CD8-positive, alpha-beta memory T cell (primary cell): Measurements from ENCODE around the gene CYP24A1. TPM values are rescaled to one million over a fixed set of nuclear protein-coding genes. Genes with fewer than 3 reads are reported as not detected.
"Not testable (repeated sequence)": the region's sequence is repeated elsewhere in the genome, so short reads cannot be mapped to it uniquely, and the experiment has no call there.

ENCODE experiments used
- CTCF ChIA-PET: fragments of 350-600 bp; sonication (Branson Sonifier 250); formaldehyde crosslinking; loops from one replicate; lab custom pipeline; 2021; ENCODE audit warnings: antibody characterized with exemption; lab: Charles Lee
- POLR2A ChIA-PET: fragments of 350-600 bp; sonication (Branson Sonifier 250); formaldehyde crosslinking; loops from one replicate; lab custom pipeline; 2021; ENCODE audit warnings: antibody characterized with exemption; lab: Charles Lee
- DNase-seq, 5 donors: peaks; one replicate each; pipeline versions ENCODE4 v3.0.0 to v3.0.0-alpha.2; 2020 to 2022; ENCODE audit warnings: mixed read lengths in 1 of 5
- H3K27ac ChIP-seq: one replicate; pipeline ENCODE4 v1.7.0; 2013; ENCODE audit warnings: low read depth, mild to moderate bottlenecking, low read length, moderate library complexity
- H3K27me3 ChIP-seq: 2 replicates; pipeline ENCODE4 v1.7.0; 2013; ENCODE audit warnings: low read length, mild to moderate bottlenecking; ENCODE audit not compliant: insufficient read depth, poor library complexity, severe bottlenecking
- H3K36me3 ChIP-seq: 2 replicates; pipeline ENCODE4 v1.7.0; 2013; ENCODE audit warnings: mild to moderate bottlenecking, low read length, moderate library complexity; ENCODE audit not compliant: insufficient read depth
- H3K4me1 ChIP-seq: 2 replicates; pipeline ENCODE4 v1.7.0; 2013; ENCODE audit warnings: mild to moderate bottlenecking, low read length, moderate library complexity; ENCODE audit not compliant: insufficient read depth
- H3K4me3 ChIP-seq: 2 replicates; pipeline ENCODE4 v1.7.0; 2013; ENCODE audit warnings: mild to moderate bottlenecking, low read length
- H3K9me3 ChIP-seq: 2 replicates; pipeline ENCODE4 v1.7.0; 2013; ENCODE audit warnings: mild to moderate bottlenecking, low read length
- H3K27ac Mint-ChIP-seq, 8 donors: one replicate each; pipeline ENCODE4 v1.8.0; 2020 to 2021; ENCODE audit warnings: mixed read lengths in 8 of 8, mild to moderate bottlenecking in 6 of 8, inconsistent platforms in 3 of 8, moderate library complexity in 3 of 8
- H3K27me3 Mint-ChIP-seq, 2 donors: one replicate each; pipeline ENCODE4 v1.8.0; 2020 to 2021; ENCODE audit warnings: mixed read lengths in 2 of 2, mild to moderate bottlenecking in 1 of 2, moderate library complexity in 1 of 2
- H3K36me3 Mint-ChIP-seq, 3 donors: one replicate each; pipeline ENCODE4 v1.8.0; 2020 to 2021; ENCODE audit warnings: mixed read lengths in 3 of 3, inconsistent platforms in 1 of 3, mild to moderate bottlenecking in 1 of 3
- H3K4me1 Mint-ChIP-seq, 3 donors: one replicate each; pipeline ENCODE4 v1.8.0; 2020 to 2021; ENCODE audit warnings: mixed read lengths in 3 of 3, inconsistent platforms in 1 of 3, mild to moderate bottlenecking in 1 of 3
- H3K4me3 Mint-ChIP-seq, 7 donors: one replicate each; pipeline ENCODE4 v1.8.0; 2020 to 2021; ENCODE audit warnings: mixed read lengths in 7 of 7, mild to moderate bottlenecking in 6 of 7, moderate library complexity in 4 of 7, inconsistent platforms in 2 of 7
- H3K9me3 Mint-ChIP-seq, 5 donors: one replicate each; pipeline ENCODE4 v1.8.0; 2020 to 2022; ENCODE audit warnings: mixed read lengths in 5 of 5, mild to moderate bottlenecking in 3 of 5, moderate library complexity in 2 of 5, inconsistent platforms in 1 of 5
- polyA plus RNA-seq: library from polyadenylated mRNA; unstranded; fragments of 300-500 nt; fragmentation: Illumina TruSeq; gene quantifications from one replicate; pipeline ENCODE4 v1.2.3, GENCODE V29; 2021
- total RNA-seq, 2 experiments: library from RNA; stranded (reverse); gene quantifications; one replicate each; pipeline ENCODE4 v1.2.3, GENCODE V29; 2021

Gene CYP24A1
- total and polyA plus RNA-seq, 3 experiments from 2014 or later: 0.37 to 0.58 (median 0.40) TPM

- Mint-ChIP-seq H3K9me3 (peaks cover 0 to 5% (median 2%) of the 10 kb centered on the region in 5 donors), H3K27ac (peak overlapping the region in 1 of 8 donors; percentile 16), H3K27me3 (peaks cover 10 to 20% of the 10 kb centered on the region in 2 donors), H3K36me3 (no peaks in the 10 kb centered on the region), H3K4me1 (no peaks in the 10 kb centered on the region), H3K4me3 (no peak overlapping the region)
- Histone ChIP-seq H3K9me3 (no peaks in the 10 kb centered on the region), H3K36me3 (no peaks in the 10 kb centered on the region), H3K4me3 (no peak overlapping the region), H3K27me3 (no peaks in the 10 kb centered on the region), H3K27ac (no peak overlapping the region), H3K4me1 (no peaks in the 10 kb centered on the region)
- ChIA-PET CTCF (no interaction called here), POLR2A (no interaction called here)
- no peak for DNase-seq
Observed at GRCh38 chr20:54127855-54128574, 45.8 kb downstream of the CYP24A1 start.

- peaks cover 10 to 13% of the 10 kb centered on the region in 2 donors for H3K27me3 Mint-ChIP-seq
- no peak for DNase-seq
- H3K4me3 ChIP-seq: no peak overlapping the region
- H3K27ac ChIP-seq: no peak overlapping the region
- no peaks in the 10 kb centered on the region for H3K36me3 Mint-ChIP-seq
- no peak overlapping the region for H3K4me3 Mint-ChIP-seq
- H3K36me3 ChIP-seq: no peaks in the 10 kb centered on the region
- ChIA-PET CTCF (no interaction called here), POLR2A (interaction anchor here (0.7 kb wide), 2 partner anchors 56 to 63 kb away, joined by 5 to 14 read pairs; partner anchors contain the start of gene BCAS1)
- H3K4me1 Mint-ChIP-seq: no peaks in the 10 kb centered on the region
- H3K9me3 ChIP-seq: no peaks in the 10 kb centered on the region
- H3K27me3 ChIP-seq: no peaks in the 10 kb centered on the region
- no peaks in the 10 kb centered on the region for H3K4me1 ChIP-seq
- H3K27ac Mint-ChIP-seq: peak overlapping the region in 1 of 8 donors; percentile 35
- H3K9me3 Mint-ChIP-seq: peaks cover 0 to 5% (median 2%) of the 10 kb centered on the region in 5 donors
Observed at GRCh38 chr20:54126806-54127655, 46.8 kb downstream of the CYP24A1 start.

- H3K27me3 ChIP-seq, H3K4me1 Mint-ChIP-seq: not testable (repeated sequence)
Observed at GRCh38 chr20:54126328-54126727, 47.5 kb downstream of the CYP24A1 start.

DNA sequence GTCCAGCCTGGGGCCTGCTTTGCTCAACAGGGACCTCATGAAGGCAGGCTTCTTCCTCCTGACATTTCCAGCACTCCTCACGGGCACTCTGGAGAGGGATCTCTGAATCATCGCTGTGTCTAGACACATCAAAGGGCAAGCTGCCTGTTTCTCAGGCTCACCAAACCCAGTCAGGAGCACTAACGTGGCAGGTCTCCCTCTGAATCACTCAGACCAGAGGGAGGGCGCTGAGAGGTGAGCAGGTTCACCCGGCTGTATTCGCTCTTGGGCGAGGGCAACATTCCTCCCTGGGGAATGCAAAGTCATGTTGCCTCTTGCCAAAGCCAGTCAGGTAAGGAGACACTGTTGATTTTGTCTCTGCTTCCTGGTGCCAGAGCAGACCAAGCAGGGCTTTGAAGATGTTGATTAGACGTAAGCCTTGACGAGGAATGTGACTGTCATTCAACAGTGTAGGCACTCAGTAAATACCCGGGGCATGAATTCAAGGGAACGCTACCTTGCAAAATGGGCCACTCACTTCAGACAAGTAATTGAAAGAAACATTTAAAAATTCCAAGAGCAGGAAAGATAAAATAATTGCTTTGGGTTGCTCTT is 50.1 kb downstream of the CYP24A1 start:
- no peak for DNase-seq
- no peaks in the 10 kb centered on the region for H3K9me3 Mint-ChIP-seq
- Histone ChIP-seq H3K4me1 (no peaks in the 10 kb centered on the region), H3K36me3 (no peaks in the 10 kb centered on the region), H3K9me3 (no peaks in the 10 kb centered on the region), H3K27ac (no peak overlapping the region), H3K4me3 (no peak overlapping the region), H3K27me3 (no peaks in the 10 kb centered on the region)
- no peak overlapping the region for H3K27ac Mint-ChIP-seq
- no peaks in the 10 kb centered on the region for H3K27me3 Mint-ChIP-seq
- no peaks in the 10 kb centered on the region for H3K4me1 Mint-ChIP-seq
- POLR2A ChIA-PET: no interaction called here
- H3K4me3 Mint-ChIP-seq: no peak overlapping the region
- no peaks in the 10 kb centered on the region for H3K36me3 Mint-ChIP-seq
- CTCF ChIA-PET: no interaction called here

More at GRCh38 chr20:54126328-54126727, 47.5 kb downstream of the CYP24A1 start:
- CTCF ChIA-PET, H3K4me3 ChIP-seq, H3K36me3 ChIP-seq, H3K9me3 Mint-ChIP-seq, H3K9me3 ChIP-seq, H3K4me1 ChIP-seq, H3K4me3 Mint-ChIP-seq, POLR2A ChIA-PET, H3K27ac Mint-ChIP-seq, H3K36me3 Mint-ChIP-seq, H3K27me3 Mint-ChIP-seq, H3K27ac ChIP-seq, DNase-seq: not testable (repeated sequence)

GRCh38 chr20:54122681-54123586 is 50.9 kb downstream of the CYP24A1 start:
- peak overlapping the region in 1 of 8 donors; percentile 69 for H3K27ac Mint-ChIP-seq
- H3K27ac ChIP-seq: no peak overlapping the region
- no peaks in the 10 kb centered on the region for H3K4me1 Mint-ChIP-seq
- H3K9me3 Mint-ChIP-seq: no peaks in the 10 kb centered on the region
- H3K9me3 ChIP-seq: no peaks in the 10 kb centered on the region
- H3K4me3 Mint-ChIP-seq: no peak overlapping the region
- ChIA-PET CTCF (no interaction called here), POLR2A (no interaction called here)
- no peak overlapping the region for H3K4me3 ChIP-seq
- no peaks in the 10 kb centered on the region for H3K36me3 ChIP-seq
- H3K27me3 ChIP-seq: no peaks in the 10 kb centered on the region
- DNase-seq: no peak
- no peaks in the 10 kb centered on the region for H3K4me1 ChIP-seq
- no peaks in the 10 kb centered on the region for H3K27me3 Mint-ChIP-seq
- H3K36me3 Mint-ChIP-seq: no peaks in the 10 kb centered on the region

DNA sequence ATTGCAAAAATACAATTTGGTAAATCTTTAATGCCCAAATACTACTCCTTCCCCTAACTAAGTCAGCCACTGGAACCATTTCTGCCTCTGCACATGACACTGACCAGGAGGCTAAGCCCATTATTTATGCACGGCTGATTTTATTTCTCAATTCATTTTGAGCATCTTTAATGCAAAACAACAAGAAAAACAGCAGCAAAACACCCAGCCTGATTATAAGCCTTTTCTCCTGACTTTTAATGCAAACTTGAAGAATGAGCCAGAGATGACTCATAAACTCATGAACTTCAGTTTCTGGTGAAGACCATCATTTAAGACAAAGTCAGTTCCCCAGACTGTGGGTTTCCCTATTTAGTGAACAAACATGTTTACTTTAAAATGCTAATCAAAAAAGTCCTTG is 51.6 kb downstream of the CYP24A1 start:
- POLR2A ChIA-PET: no interaction called here

DNA sequence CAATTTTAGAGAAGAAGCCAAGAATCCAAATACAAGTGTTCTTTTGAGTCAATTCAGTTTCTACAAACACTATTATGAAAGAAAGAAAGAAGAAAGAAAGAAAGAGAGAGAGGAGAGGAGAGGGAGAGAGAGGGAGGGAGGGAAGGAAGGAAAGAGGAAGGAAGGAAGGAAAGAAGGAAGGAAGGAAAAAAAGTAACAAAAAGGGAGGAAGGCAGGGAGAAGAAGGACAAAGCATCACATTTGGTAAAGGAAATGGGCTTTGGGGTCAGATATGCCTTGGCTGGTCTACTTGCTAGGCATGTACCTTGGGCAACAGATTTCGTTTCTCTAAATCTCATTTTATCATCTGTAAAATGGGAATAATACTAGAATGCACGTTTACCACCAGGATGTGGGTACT is 54.0 kb downstream of the CYP24A1 start:
- H3K4me3 Mint-ChIP-seq: no peak overlapping the region
- H3K4me1 Mint-ChIP-seq: no peaks in the 10 kb centered on the region
- Histone ChIP-seq H3K4me1 (no peaks in the 10 kb centered on the region), H3K9me3 (no peaks in the 10 kb centered on the region), H3K36me3 (no peaks in the 10 kb centered on the region), H3K27ac (no peak overlapping the region), H3K4me3 (no peak overlapping the region), H3K27me3 (no peaks in the 10 kb centered on the region)
- H3K27ac Mint-ChIP-seq: peak overlapping the region in 1 of 8 donors; percentile 18
- no peaks in the 10 kb centered on the region for H3K36me3 Mint-ChIP-seq
- H3K27me3 Mint-ChIP-seq: no peaks in the 10 kb centered on the region
- CTCF ChIA-PET: no interaction called here
- H3K9me3 Mint-ChIP-seq: no peaks in the 10 kb centered on the region
- DNase-seq: no peak
- POLR2A ChIA-PET: no interaction called here

More for the DNA sequence above, 51.6 kb downstream of the CYP24A1 start:
- H3K27ac Mint-ChIP-seq: no peak overlapping the region
- no peak overlapping the region for H3K4me3 ChIP-seq
- no peaks in the 10 kb centered on the region for H3K9me3 ChIP-seq
- no peak overlapping the region for H3K27ac ChIP-seq
- DNase-seq: no peak
- H3K4me3 Mint-ChIP-seq: no peak overlapping the region
- no peaks in the 10 kb centered on the region for H3K36me3 Mint-ChIP-seq
- H3K9me3 Mint-ChIP-seq: no peaks in the 10 kb centered on the region
- no peaks in the 10 kb centered on the region for H3K4me1 ChIP-seq
- H3K4me1 Mint-ChIP-seq: no peaks in the 10 kb centered on the region
- no peaks in the 10 kb centered on the region for H3K27me3 ChIP-seq
- CTCF ChIA-PET: no interaction called here
- H3K36me3 ChIP-seq: no peaks in the 10 kb centered on the region
- H3K27me3 Mint-ChIP-seq: no peaks in the 10 kb centered on the region
